Muscle of arm (tissue), 12 donors: Measurements from ENCODE around the gene CLECL1. TPM values are rescaled to one million over a fixed set of nuclear protein-coding genes. Genes with fewer than 3 reads are reported as not detected.
A peak's percentile ranks its signal among the peaks of the same experiment; 100 is the strongest.
"Not testable (repeated sequence)": the region's sequence is repeated elsewhere in the genome, so short reads cannot be mapped to it uniquely, and the experiment has no call there.

Experiments used
- DNase-seq: peaks from one replicate; pipeline ENCODE4 v3.0.0-alpha.2; 2013
- polyA plus RNA-seq, 12 donors: library from polyadenylated mRNA; unstranded; fragments of 120-200 nt; gene quantifications; one replicate each; pipeline ENCODE4 v1.2.1, GENCODE V29; 2013; ENCODE audit not compliant: insufficient read length in 12 of 12

The CLECL1 gene
- polyA plus RNA-seq, 12 donors, result 0.21 to 0.91 TPM; not detected in 10

- no peak for DNase-seq
Measured at GRCh38 chr12:9721394-9722092, 11.4 kb downstream of the CLECL1 start.

- DNase-seq, result no peak
Measured at GRCh38 chr12:9719790-9720189, 13.1 kb downstream of the CLECL1 start.

GRCh38 chr12:9718968-9719367 is 13.9 kb downstream of the CLECL1 start:
- no peak for DNase-seq

GRCh38 chr12:9717070-9717925 is 15.6 kb downstream of the CLECL1 start:
- no peak for DNase-seq

- not testable (repeated sequence) for DNase-seq
Measured at GRCh38 chr12:9713032-9713558, 19.8 kb downstream of the CLECL1 start.

- DNase-seq, result no peak
Measured at GRCh38 chr12:9711664-9712063, 21.2 kb downstream of the CLECL1 start.

- no peak for DNase-seq
Measured at GRCh38 chr12:9710584-9711375, 22.1 kb downstream of the CLECL1 start.

- no peak for DNase-seq
Measured at GRCh38 chr12:9708853-9709252, 24.0 kb downstream of the CLECL1 start.

- DNase-seq, result peak; percentile 16
Measured at GRCh38 chr12:9707864-9708808, 24.8 kb downstream of the CLECL1 start.

GRCh38 chr12:9707356-9707755 is 25.5 kb downstream of the CLECL1 start:
- DNase-seq, result no peak

- no peak for DNase-seq
Measured at GRCh38 chr12:9706086-9706685, 26.7 kb downstream of the CLECL1 start.

- not testable (repeated sequence) for DNase-seq
Measured at GRCh38 chr12:9704561-9704960, 28.3 kb downstream of the CLECL1 start.

- no peak for DNase-seq
Measured at GRCh38 chr12:9702255-9702654, 30.6 kb downstream of the CLECL1 start.

GRCh38 chr12:9701380-9702154 is 31.3 kb downstream of the CLECL1 start:
- no peak for DNase-seq

- no peak for DNase-seq
Measured at GRCh38 chr12:9700606-9700956, 32.3 kb downstream of the CLECL1 start.

- DNase-seq, result no peak
Measured at GRCh38 chr12:9699898-9700605, 32.8 kb downstream of the CLECL1 start.

GRCh38 chr12:9699269-9699897 is 33.5 kb downstream of the CLECL1 start:
- no peak for DNase-seq

- no peak for DNase-seq
Measured at GRCh38 chr12:9698681-9699080, 34.2 kb downstream of the CLECL1 start.

GRCh38 chr12:9697619-9698018 is 35.3 kb downstream of the CLECL1 start:
- no peak for DNase-seq
